ENCODE results near the gene ATF6B.

ATF6B gene

DNA sequence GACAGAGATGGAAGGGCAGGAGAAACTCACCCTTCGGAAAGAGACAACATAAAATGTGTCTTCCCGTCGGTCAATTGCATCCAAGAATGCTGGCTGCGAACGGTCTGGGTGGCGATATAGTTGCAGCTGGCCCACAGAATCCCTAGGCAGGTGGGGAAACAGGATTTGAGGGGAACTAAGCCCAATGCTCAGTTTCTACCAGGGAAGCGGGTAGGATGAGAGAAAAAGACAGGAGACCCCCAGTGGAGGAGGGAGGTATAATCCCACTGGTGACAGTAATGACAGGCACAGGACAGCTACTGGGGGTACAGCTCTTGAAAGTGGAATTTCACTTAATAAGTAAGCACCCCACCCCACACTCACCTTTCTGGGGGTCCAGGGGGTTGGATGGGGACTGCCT lies 11.4 kb downstream of the ATF6B start:
- in situ Hi-C loops (cut with HindIII; ENCODE audit: low pct_unique_long_range_greater_than_20kb, low sequenced_read_pairs), result no loop called here
- peak in 1 of 2 experiments; percentile 35 for DNase-seq (ENCODE audit: low read depth in 1 of 2, low spot score in 1 of 2)
- no peak for TF ChIP-seq JUND (IDR thresholded peaks at IDR 0.05; ENCODE audit: low read depth)

DNA sequence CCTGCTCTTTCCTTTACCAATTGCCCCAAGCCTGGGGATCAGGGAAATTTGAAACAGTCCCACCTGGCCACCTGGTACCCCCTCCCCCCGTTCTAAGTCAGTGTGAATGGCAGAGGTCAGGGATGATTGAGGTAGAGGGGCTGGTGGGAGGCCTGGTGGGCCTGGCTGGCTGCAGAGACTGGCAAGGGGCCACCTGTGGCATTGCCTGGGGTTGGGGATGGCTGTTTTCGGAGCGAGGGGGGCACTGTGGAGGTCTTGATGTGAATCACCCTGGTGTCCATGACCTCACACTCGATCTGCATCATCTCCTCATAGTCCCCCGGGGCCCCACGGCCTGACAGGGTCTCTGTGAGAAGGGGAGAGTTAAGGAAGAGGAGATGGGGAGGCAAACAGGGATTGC lies 12.4 kb downstream of the ATF6B start:
- in situ Hi-C loops (cut with HindIII; ENCODE audit: low pct_unique_long_range_greater_than_20kb, low sequenced_read_pairs), result no loop called here
- no peak for TF ChIP-seq JUND (IDR thresholded peaks at IDR 0.05; ENCODE audit: low read depth)

GRCh38 chr6:32114796-32115195 lies 13.2 kb downstream of the ATF6B start:
- TF ChIP-seq JUND (IDR thresholded peaks at IDR 0.05; ENCODE audit: low read depth), result no peak
- in situ Hi-C loops (cut with HindIII; ENCODE audit: low pct_unique_long_range_greater_than_20kb, low sequenced_read_pairs), result no loop called here
- no peak for DNase-seq (ENCODE audit: low read depth in 1 of 2, low spot score in 1 of 2)

More for the DNA sequence above, 12.4 kb downstream of the ATF6B start:
- DNase-seq (ENCODE audit: low read depth in 1 of 2, low spot score in 1 of 2), result no peak

- DNase-seq (ENCODE audit: low read depth in 1 of 2, low spot score in 1 of 2), result peak in 1 of 2 experiments; percentile 36
- in situ Hi-C loops (cut with HindIII; ENCODE audit: low pct_unique_long_range_greater_than_20kb, low sequenced_read_pairs), result no loop called here
- no peak for TF ChIP-seq JUND (IDR thresholded peaks at IDR 0.05; ENCODE audit: low read depth)
Measured at GRCh38 chr6:32113386-32114352, 14.4 kb downstream of the ATF6B start.

- in situ Hi-C loops (cut with HindIII; ENCODE audit: low pct_unique_long_range_greater_than_20kb, low sequenced_read_pairs), result no loop called here
- TF ChIP-seq JUND (IDR thresholded peaks at IDR 0.05; ENCODE audit: low read depth), result no peak
- DNase-seq (ENCODE audit: low read depth in 1 of 2, low spot score in 1 of 2), result no peak
Measured at GRCh38 chr6:32112431-32112980, 15.5 kb downstream of the ATF6B start.

DNA sequence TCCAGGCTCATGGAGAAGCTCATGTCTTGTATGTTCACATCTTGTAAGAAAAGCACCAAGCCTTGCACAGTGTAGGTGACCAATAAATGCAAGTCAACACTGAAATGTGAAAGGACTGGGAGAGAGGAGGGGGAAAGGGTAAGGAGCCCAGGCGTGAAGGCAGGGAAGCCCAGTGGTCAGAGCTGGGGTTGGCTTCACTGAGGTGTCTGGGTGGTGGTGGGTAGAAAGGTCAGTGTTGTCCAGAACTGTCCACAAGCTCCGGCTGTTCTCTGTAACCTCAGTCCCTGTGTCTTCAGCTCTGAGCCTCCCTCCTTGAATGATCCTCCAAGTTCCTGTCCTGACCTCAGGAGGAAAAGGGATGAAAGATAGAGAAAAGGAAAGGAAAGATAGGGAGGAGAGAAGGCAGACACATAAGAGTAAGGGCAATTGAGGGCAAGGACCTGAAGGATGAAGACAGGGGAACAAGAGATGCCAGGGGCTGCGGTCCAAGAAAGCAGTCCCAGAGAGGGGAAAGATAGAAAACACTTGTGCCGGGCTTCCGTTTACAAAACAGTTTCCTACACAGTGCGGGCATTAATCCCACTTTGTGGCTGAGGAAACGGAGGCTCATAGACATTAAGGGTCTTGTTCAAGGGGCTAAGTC lies 16.5 kb downstream of the ATF6B start:
- in situ Hi-C loops (cut with HindIII; ENCODE audit: low pct_unique_long_range_greater_than_20kb, low sequenced_read_pairs), result no loop called here
- no peak for TF ChIP-seq JUND (IDR thresholded peaks at IDR 0.05; ENCODE audit: low read depth)
- no peak for DNase-seq (ENCODE audit: low read depth in 1 of 2, low spot score in 1 of 2)

DNA sequence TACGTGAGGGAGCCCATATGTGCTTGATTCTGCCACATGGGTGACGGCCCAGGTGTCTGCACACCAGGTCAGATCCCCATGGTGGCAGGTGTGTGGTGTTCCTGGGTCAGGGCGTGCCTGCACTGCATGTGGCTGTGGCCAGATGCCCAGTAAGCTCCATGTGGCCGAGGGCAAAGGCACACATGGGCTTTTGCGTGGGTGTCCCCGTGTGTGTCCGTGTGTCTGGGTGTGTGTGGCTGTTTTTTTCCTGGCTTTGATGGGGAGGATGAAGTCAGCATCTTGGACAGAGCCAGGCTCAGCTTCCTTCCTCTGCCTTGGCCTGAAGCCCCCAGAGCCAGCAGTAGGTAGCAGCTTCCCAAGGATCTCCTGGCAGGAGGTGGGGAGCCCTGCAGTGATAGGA lies 17.4 kb downstream of the ATF6B start:
- TF ChIP-seq JUND (IDR thresholded peaks at IDR 0.05; ENCODE audit: low read depth), result no peak
- in situ Hi-C loops (cut with HindIII; ENCODE audit: low pct_unique_long_range_greater_than_20kb, low sequenced_read_pairs), result no loop called here

DNA sequence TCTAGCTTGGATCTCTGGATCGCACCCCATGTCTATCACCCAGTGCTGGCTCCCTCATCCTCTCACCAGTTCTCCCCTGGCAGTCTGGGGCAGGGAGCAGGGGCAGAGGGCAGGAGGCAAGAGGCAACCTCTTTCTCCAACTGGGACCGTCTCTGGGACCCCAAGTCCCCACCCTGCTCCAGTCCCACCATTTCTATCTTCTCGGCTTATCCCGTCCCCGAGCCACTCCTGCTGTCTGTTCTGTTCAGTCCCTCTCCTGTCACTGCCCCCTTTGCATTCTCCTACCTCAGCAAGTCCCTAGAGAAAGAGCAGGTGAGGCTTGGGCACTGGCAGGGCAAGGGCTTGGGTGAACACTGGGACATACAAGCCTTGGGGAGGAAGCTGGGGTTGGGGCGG lies 18.3 kb downstream of the ATF6B start:
- TF ChIP-seq JUND (IDR thresholded peaks at IDR 0.05; ENCODE audit: low read depth), result no peak
- no peak for DNase-seq (ENCODE audit: low read depth in 1 of 2, low spot score in 1 of 2)
- in situ Hi-C loops (cut with HindIII; ENCODE audit: low pct_unique_long_range_greater_than_20kb, low sequenced_read_pairs), result no loop called here

More for the DNA sequence above, 17.4 kb downstream of the ATF6B start:
- DNase-seq (ENCODE audit: low read depth in 1 of 2, low spot score in 1 of 2), result no peak

GRCh38 chr6:32109114-32109764 lies 18.8 kb downstream of the ATF6B start, which contains the start of gene TNXB:
Gene TNXB, minus strand, starts transcription at chr6:32109338. Its CDS starts 11,140 bp downstream, at chr6:32098198.
- in situ Hi-C loops (cut with HindIII; ENCODE audit: low pct_unique_long_range_greater_than_20kb, low sequenced_read_pairs), result no loop called here
- no peak for TF ChIP-seq JUND (IDR thresholded peaks at IDR 0.05; ENCODE audit: low read depth)

GRCh38 chr6:32108727-32109113 lies 19.3 kb downstream of the ATF6B start:
- no peak for TF ChIP-seq JUND (IDR thresholded peaks at IDR 0.05; ENCODE audit: low read depth)
- in situ Hi-C loops (cut with HindIII; ENCODE audit: low pct_unique_long_range_greater_than_20kb, low sequenced_read_pairs), result no loop called here
- DNase-seq (ENCODE audit: low read depth in 1 of 2, low spot score in 1 of 2), result no peak

More at GRCh38 chr6:32109114-32109764, 18.8 kb downstream of the ATF6B start, which contains the start of gene TNXB:
- no peak for DNase-seq (ENCODE audit: low read depth in 1 of 2, low spot score in 1 of 2)

- DNase-seq (ENCODE audit: low read depth in 1 of 2, low spot score in 1 of 2), result no peak
- no peak for TF ChIP-seq JUND (IDR thresholded peaks at IDR 0.05; ENCODE audit: low read depth)
- in situ Hi-C loops (cut with HindIII; ENCODE audit: low pct_unique_long_range_greater_than_20kb, low sequenced_read_pairs), result no loop called here
Measured at GRCh38 chr6:32108094-32108627, 19.9 kb downstream of the ATF6B start.

DNA sequence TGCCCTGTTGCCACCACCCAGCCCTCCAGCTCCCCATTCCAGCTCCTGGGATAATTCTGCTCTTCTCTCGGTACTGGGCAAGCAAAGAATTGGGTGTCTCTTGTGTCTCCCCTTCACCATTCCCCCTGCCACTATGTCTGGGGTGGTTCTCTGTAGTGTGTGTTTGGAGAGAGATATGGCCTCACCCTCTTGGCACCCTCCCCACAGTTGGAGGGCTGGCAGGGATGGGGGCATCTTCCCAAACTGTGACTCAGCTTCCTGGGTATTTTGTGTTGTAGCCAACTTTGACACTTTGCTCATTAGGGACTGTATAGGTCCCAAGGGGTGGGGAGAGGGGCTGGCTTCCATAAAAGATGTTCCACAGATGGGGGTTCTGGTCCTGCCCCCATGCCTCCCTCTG lies 20.6 kb downstream of the ATF6B start:
- DNase-seq (ENCODE audit: low read depth in 1 of 2, low spot score in 1 of 2), result no peak
- in situ Hi-C loops (cut with HindIII; ENCODE audit: low pct_unique_long_range_greater_than_20kb, low sequenced_read_pairs), result no loop called here
- no peak for TF ChIP-seq JUND (IDR thresholded peaks at IDR 0.05; ENCODE audit: low read depth)

Measured in T47D (cell line).